ENCODE measurements around the gene POLR2H.

The POLR2H gene

GRCh38 chr3:184388164-184388935 is 26.8 kb downstream of the POLR2H start:
- no peak for DNase-seq

DNA sequence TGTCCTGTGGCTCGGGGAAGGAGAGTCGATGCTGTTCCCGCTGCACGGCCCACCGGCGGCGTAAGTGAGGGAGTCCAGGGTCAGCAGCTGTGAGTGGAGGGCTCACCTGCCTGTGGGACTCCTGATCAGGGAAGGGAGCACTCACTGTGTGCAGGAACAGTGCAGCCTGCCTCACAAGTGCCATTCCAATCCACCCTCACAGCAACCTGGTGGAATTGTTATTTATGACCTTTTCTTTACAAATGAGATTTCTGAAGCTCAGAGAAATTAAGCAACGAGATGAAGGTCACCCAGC is 27.4 kb downstream of the POLR2H start:
- DNase-seq, result no peak

DNA sequence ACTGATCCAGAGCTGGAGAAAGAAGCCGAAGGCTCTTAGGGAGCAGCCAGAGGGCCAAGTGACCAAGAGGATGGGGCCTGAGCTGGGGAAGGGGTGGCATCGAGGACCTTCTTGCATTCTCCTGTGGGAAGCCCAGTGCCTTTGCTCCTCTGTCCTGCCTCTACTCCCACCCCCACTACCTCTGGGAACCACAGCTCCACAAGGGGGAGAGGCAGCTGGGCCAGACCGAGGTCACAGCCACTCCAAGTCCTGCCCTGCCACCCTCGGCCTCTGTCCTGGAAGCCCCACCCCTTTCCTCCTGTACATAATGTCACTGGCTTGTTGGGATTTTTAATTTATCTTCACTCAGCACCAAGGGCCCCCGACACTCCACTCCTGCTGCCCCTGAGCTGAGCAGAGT is 27.9 kb downstream of the POLR2H start:
- DNase-seq, result no peak

DNA sequence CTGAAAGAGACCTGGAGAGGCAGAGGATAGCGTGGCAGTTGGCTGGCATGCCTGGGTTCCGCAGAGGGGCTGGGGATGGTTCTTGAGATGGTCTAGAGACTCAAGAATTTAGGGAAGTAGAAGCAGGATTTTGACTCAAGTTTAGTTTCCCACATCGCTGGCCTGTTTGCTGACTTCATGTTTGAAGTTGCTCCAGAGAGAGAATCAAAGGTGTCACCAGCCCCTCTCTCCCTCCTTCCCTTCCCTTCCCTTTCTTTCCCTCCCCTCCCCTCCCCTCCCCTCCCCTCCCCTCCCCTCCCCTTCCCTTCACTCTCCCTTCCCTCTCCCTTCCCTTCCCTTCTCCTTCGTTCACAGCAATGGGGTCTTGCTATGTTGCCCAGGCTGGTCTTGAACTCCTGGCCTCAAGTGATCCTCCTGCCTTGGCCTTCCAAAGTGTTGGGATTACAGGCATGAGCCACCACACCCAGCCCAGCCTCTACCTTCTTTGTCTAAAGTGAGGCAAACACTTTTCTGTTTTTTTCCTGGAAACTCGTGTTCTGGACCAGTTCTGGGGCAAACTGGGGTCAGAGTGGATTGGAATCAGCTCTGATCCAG is 28.5 kb downstream of the POLR2H start:
- DNase-seq, result no peak

GRCh38 chr3:184391266-184391665 is 29.8 kb downstream of the POLR2H start:
- DNase-seq, result no peak

- no peak for DNase-seq
Measured at GRCh38 chr3:184395320-184395660, 33.8 kb downstream of the POLR2H start.

GRCh38 chr3:184399410-184399809 is 37.9 kb downstream of the POLR2H start:
- no peak for DNase-seq

GRCh38 chr3:184405075-184406030 is 43.8 kb downstream of the POLR2H start:
- no peak for DNase-seq

GRCh38 chr3:184409331-184409926 is 47.9 kb downstream of the POLR2H start:
- no peak for DNase-seq

DNA sequence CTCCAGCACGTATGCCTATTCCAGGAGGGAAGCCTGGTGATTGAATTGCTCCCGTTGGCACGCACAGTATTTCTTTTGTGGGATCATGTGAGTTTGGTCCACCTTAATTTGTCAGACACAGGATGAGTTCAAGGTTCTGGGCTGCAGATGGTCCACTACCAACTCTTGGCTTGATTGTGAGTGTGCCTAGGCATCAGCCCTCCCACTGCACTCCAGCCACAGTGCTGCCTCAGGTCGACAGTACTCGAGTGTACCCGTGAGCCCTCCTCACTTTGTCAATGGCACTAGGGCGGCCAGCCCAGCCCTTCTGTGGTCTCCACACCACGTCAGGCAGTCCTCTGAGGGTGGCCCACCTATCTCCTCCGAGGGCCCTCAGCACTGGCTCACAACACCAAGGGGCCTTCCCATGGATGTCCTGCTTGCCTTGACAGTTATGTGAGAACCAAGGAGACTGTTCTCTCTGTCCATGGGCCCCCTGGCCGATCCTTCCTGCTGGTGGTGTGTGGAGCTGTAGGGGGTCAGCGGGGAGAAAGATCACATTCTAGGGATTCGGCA is 48.5 kb downstream of the POLR2H start:
- DNase-seq, result no peak

- no peak for DNase-seq
Measured at GRCh38 chr3:184414418-184415202, 53.1 kb downstream of the POLR2H start.

- DNase-seq, result no peak
Measured at GRCh38 chr3:184415203-184415490, 53.6 kb downstream of the POLR2H start.

DNA sequence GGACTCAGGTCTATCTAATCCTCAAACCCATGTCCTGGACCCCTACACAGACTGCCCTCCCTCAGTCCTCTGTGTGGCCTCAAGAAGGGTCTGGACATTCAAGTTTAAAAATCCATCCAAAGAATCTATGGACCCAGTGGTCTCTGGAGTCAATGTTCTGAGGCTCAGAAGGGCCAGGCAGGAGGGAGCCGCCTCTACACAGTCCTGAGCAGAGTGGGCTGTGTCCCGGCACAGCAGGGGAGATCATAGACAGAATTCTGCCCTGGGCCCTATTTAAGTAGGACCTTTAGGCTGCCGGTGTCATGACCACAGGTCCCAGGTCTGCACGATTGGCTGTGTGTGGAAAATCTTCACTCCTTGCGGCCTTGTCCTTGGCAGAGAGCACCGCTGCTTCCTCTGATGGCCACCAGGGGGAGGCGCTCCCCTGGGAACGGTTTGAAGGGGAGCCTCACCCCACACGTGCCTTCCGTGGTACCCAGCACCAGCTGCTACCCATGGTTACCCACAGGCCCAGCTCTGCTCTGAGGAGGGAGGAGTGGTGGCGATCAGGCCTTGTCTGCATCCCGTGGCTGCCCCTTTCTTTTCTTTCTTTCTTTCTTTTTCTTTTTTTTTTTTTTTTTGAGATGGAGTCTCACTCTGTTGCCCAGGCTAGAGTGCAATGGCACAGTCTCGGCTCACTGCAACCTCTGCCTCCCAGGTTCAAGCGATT is 56.3 kb downstream of the POLR2H start:
- peak; percentile 69 for DNase-seq

Data from CD4-positive, alpha-beta T cell treated with Interleukin-21 for 1 hour (primary cell).